ENCODE results near the gene ADK. TPM values are rescaled to one million over a fixed set of nuclear protein-coding genes. Genes with fewer than 3 reads are reported as not detected.

ADK gene
- total RNA-seq, 1 donor from 2014 or later = 62.0 TPM

DNA sequence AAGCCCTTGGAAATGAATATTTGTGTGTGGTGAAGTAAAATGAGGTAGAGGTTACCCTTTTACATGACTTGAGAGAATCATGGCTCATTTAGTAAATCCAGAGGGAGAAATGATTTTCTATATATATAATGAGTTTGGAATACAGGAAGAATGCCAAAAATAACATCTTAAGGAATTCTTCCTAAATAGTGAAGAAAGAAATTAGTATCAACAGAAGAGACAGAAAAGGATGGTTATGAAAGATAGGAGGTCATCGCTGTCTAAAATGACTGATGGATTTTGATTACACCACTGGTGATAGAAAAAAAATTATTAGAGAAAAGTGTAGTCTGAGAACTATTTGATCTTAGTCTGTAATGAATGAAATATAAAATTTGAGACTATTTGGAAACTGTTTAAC, 283.0 kb downstream of the ADK start:
- H3K9ac ChIP-seq (ENCODE audit: low read length) = no peak overlapping the region
- Mint-ChIP-seq H3K9me3 (ENCODE audit: unreplicated experiment) (no peaks in the 10 kb centered on the region), H3K27ac (ENCODE audit: unreplicated experiment) (no peak overlapping the region), H3K36me3 (ENCODE audit: low read depth, unreplicated experiment) (peaks cover 3% of the 10 kb centered on the region), H3K4me3 (ENCODE audit: unreplicated experiment) (no peak overlapping the region), H3K4me1 (ENCODE audit: low read depth, unreplicated experiment) (peaks cover 31% of the 10 kb centered on the region), H3K27me3 (ENCODE audit: low read depth, unreplicated experiment) (no peaks in the 10 kb centered on the region)
- H3K27me3 ChIP-seq (ENCODE audit: insufficient read depth, low read length) = no peaks in the 10 kb centered on the region
- FAIRE-seq (no peak), DNase-seq (ENCODE audit: low read depth) (peak; percentile 8)
- no peaks in the 10 kb centered on the region for H4K20me1 ChIP-seq (ENCODE audit: insufficient read depth, low read length)
- peaks cover 19% of the 10 kb centered on the region for H3K4me1 ChIP-seq (ENCODE audit: insufficient read depth, low read length)
- H2AFZ ChIP-seq (ENCODE audit: low read depth, low read length) = no peak overlapping the region
- no peak overlapping the region for H3K27ac ChIP-seq (ENCODE audit: low read depth, low read length)
- TF ChIP-seq, protein P1, sequence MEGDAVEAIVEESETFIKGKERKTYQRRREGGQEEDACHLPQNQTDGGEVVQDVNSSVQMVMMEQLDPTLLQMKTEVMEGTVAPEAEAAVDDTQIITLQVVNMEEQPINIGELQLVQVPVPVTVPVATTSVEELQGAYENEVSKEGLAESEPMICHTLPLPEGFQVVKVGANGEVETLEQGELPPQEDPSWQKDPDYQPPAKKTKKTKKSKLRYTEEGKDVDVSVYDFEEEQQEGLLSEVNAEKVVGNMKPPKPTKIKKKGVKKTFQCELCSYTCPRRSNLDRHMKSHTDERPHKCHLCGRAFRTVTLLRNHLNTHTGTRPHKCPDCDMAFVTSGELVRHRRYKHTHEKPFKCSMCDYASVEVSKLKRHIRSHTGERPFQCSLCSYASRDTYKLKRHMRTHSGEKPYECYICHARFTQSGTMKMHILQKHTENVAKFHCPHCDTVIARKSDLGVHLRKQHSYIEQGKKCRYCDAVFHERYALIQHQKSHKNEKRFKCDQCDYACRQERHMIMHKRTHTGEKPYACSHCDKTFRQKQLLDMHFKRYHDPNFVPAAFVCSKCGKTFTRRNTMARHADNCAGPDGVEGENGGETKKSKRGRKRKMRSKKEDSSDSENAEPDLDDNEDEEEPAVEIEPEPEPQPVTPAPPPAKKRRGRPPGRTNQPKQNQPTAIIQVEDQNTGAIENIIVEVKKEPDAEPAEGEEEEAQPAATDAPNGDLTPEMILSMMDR (IDR thresholded peaks at IDR 0.05; ENCODE audit: insufficient read depth, low read depth, low read length) = no peak
- no peak for TF ChIP-seq EZH2 (IDR thresholded peaks at IDR 0.05; ENCODE audit: insufficient read depth, low read length)
- no peak overlapping the region for H3K4me3 ChIP-seq (ENCODE audit: insufficient read depth, low read depth, low read length)
- no peaks in the 10 kb centered on the region for H3K36me3 ChIP-seq (ENCODE audit: insufficient read depth, low read length)
- no peaks in the 10 kb centered on the region for H3K9me3 ChIP-seq (ENCODE audit: insufficient read depth, low read depth, low read length)
- H3K79me2 ChIP-seq (ENCODE audit: insufficient read depth, low read length) = no peaks in the 10 kb centered on the region
- no peak overlapping the region for H3K4me2 ChIP-seq (ENCODE audit: low read length)

DNA sequence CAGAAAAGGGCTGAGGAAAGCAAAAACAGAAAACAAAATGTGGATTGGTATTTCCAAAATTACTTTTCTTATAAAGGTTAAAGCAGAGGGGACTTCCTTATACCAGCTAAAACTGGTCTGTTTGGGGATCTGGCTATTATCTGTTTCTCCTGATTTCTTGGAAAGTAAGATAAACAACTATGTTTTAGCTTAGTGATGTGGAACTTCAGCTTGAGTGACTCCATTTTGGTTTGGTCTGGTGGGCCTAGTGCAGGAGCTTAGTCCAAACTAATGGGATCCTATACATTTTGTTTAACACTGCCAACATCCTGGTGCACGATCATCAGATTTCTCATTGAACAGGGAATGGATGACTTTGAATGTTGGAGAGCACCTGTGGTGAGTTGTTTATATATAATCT, 283.5 kb downstream of the ADK start:
- Histone ChIP-seq H3K36me3 (ENCODE audit: insufficient read depth, low read length) (no peaks in the 10 kb centered on the region), H2AFZ (ENCODE audit: low read depth, low read length) (no peak overlapping the region), H4K20me1 (ENCODE audit: insufficient read depth, low read length) (no peaks in the 10 kb centered on the region), H3K9me3 (ENCODE audit: insufficient read depth, low read depth, low read length) (no peaks in the 10 kb centered on the region), H3K27me3 (ENCODE audit: insufficient read depth, low read length) (no peaks in the 10 kb centered on the region), H3K4me1 (ENCODE audit: insufficient read depth, low read length) (peaks cover 22% of the 10 kb centered on the region), H3K9ac (ENCODE audit: low read length) (no peak overlapping the region), H3K79me2 (ENCODE audit: insufficient read depth, low read length) (no peaks in the 10 kb centered on the region), H3K4me2 (ENCODE audit: low read length) (no peak overlapping the region), H3K4me3 (ENCODE audit: insufficient read depth, low read depth, low read length) (no peak overlapping the region), H3K27ac (ENCODE audit: low read depth, low read length) (no peak overlapping the region)
- H3K4me3 Mint-ChIP-seq (ENCODE audit: unreplicated experiment) = peak overlapping the region; percentile 14
- no peak for TF ChIP-seq EZH2 (IDR thresholded peaks at IDR 0.05; ENCODE audit: insufficient read depth, low read length)
- TF ChIP-seq, protein P1 (IDR thresholded peaks at IDR 0.05; ENCODE audit: insufficient read depth, low read depth, low read length) = no peak
- DNase-seq (ENCODE audit: low read depth) (no peak), FAIRE-seq (peak; percentile 39)
- H3K27ac Mint-ChIP-seq (ENCODE audit: unreplicated experiment) = no peak overlapping the region
- peaks cover 3% of the 10 kb centered on the region for H3K36me3 Mint-ChIP-seq (ENCODE audit: low read depth, unreplicated experiment)
- no peaks in the 10 kb centered on the region for H3K9me3 Mint-ChIP-seq (ENCODE audit: unreplicated experiment)
- H3K4me1 Mint-ChIP-seq (ENCODE audit: low read depth, unreplicated experiment) = peaks cover 31% of the 10 kb centered on the region
- H3K27me3 Mint-ChIP-seq (ENCODE audit: low read depth, unreplicated experiment) = no peaks in the 10 kb centered on the region

DNA sequence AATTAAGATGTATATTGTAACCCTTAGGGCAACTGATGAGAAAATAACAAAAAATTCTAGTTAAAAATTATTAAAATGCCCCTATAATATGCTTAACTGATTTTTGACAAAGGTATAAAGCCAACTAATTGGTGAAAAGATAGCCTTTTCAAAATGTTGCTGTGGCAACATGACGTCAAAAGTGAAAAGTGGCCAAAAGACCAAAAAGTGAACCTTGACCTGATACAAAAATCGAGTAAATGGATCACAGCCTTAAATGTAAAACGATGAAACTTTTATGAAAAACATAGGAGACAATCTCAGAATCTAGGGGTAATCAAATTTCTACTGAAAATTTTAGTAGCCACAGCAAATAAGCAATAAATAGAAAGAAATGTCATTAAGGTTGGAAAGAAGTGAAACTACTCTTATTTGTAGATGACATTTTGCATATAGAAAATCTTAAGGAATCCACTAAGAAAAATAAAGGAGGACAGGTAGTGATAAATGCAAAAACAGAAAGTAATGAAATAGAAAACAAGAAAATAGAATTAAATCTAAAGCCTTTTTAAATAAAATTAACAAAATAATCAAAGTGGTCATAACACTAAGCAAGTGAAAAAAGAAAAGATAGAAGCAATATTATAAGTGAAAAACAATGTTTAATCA, 285.6 kb downstream of the ADK start:
- Mint-ChIP-seq H3K27me3 (ENCODE audit: low read depth, unreplicated experiment) (no peaks in the 10 kb centered on the region), H3K9me3 (ENCODE audit: unreplicated experiment) (no peaks in the 10 kb centered on the region), H3K4me1 (ENCODE audit: low read depth, unreplicated experiment) (peaks cover 31% of the 10 kb centered on the region), H3K4me3 (ENCODE audit: unreplicated experiment) (no peak overlapping the region), H3K27ac (ENCODE audit: unreplicated experiment) (no peak overlapping the region), H3K36me3 (ENCODE audit: low read depth, unreplicated experiment) (peaks cover 1% of the 10 kb centered on the region)
- Histone ChIP-seq H3K9ac (ENCODE audit: low read length) (no peak overlapping the region), H3K27me3 (ENCODE audit: insufficient read depth, low read length) (no peaks in the 10 kb centered on the region), H4K20me1 (ENCODE audit: insufficient read depth, low read length) (no peaks in the 10 kb centered on the region), H3K36me3 (ENCODE audit: insufficient read depth, low read length) (no peaks in the 10 kb centered on the region), H3K27ac (ENCODE audit: low read depth, low read length) (no peak overlapping the region), H3K4me2 (ENCODE audit: low read length) (no peak overlapping the region), H3K4me1 (ENCODE audit: insufficient read depth, low read length) (peaks cover 22% of the 10 kb centered on the region), H3K9me3 (ENCODE audit: insufficient read depth, low read depth, low read length) (no peaks in the 10 kb centered on the region), H2AFZ (ENCODE audit: low read depth, low read length) (no peak overlapping the region), H3K4me3 (ENCODE audit: insufficient read depth, low read depth, low read length) (no peak overlapping the region), H3K79me2 (ENCODE audit: insufficient read depth, low read length) (no peaks in the 10 kb centered on the region)
- FAIRE-seq (no peak), DNase-seq (ENCODE audit: low read depth) (no peak)
- TF ChIP-seq, protein P1 (IDR thresholded peaks at IDR 0.05; ENCODE audit: insufficient read depth, low read depth, low read length) = no peak
- no peak for TF ChIP-seq EZH2 (IDR thresholded peaks at IDR 0.05; ENCODE audit: insufficient read depth, low read length)
